Measurements from ENCODE around the gene TNNI2.
"Not testable (repeated sequence)": the region's sequence is repeated elsewhere in the genome, so short reads cannot be mapped to it uniquely, and the experiment has no call there.

DNA sequence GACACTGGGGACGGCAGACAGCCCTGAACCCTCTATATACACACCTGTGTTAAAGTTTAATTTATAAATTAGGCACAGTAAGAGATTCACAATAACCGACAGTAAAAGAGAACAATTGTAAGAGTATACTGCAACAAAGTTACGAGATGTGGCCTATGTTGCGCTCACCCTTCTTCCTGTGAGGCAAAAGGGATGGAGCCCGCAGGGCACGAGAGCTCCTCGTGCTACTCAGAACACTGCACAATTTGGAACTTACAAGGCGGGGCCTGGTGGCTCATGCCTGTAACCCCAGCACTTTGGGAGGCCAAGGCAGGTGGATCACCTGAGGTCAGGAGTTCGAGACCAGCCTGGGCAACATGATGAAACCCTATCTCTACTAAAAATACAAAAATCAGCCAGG is 25.4 kb upstream of the TNNI2 start:
- TF ChIP-seq, protein P1, sequence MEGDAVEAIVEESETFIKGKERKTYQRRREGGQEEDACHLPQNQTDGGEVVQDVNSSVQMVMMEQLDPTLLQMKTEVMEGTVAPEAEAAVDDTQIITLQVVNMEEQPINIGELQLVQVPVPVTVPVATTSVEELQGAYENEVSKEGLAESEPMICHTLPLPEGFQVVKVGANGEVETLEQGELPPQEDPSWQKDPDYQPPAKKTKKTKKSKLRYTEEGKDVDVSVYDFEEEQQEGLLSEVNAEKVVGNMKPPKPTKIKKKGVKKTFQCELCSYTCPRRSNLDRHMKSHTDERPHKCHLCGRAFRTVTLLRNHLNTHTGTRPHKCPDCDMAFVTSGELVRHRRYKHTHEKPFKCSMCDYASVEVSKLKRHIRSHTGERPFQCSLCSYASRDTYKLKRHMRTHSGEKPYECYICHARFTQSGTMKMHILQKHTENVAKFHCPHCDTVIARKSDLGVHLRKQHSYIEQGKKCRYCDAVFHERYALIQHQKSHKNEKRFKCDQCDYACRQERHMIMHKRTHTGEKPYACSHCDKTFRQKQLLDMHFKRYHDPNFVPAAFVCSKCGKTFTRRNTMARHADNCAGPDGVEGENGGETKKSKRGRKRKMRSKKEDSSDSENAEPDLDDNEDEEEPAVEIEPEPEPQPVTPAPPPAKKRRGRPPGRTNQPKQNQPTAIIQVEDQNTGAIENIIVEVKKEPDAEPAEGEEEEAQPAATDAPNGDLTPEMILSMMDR (conservative IDR thresholded peaks at IDR 0.05) = not testable (repeated sequence)
- not testable (repeated sequence) for TF ChIP-seq EZH2 (IDR thresholded peaks at IDR 0.05; ENCODE audit: low read depth)

All from PC-9 (cell line).